ENCODE results near the gene TELO2. TPM values are rescaled to one million over a fixed set of nuclear protein-coding genes. Genes with fewer than 3 reads are reported as not detected.

The TELO2 gene
- polyA plus RNA-seq, 3 donors = 7.3 to 58.1 (median 11.4) TPM

- H3K27me3 Mint-ChIP-seq (ENCODE audit: low read depth in 3 of 3) = peaks cover 37 to 52% (median 41%) of the 10 kb centered on the region in 3 donors
- WGBS (ENCODE audit: insufficient coverage) = 2% methylated on average over 25 of the region's 27 CpGs
- H3K9me3 Mint-ChIP-seq = peaks cover 0 to 10% (median 0%) of the 10 kb centered on the region in 7 donors
- H3K4me3 ChIP-seq (replicated peaks in 1 of 3; ENCODE audit: low read depth in 2 of 3, low read length in 3 of 3) = peak within 1 kb of the TSS in 2 of 3 experiments; percentile 39 to 46
- H4K20me1 ChIP-seq (ENCODE audit: insufficient read depth, low read length) = no peaks in the 10 kb centered on the region
- DNase-seq = peak in 1 of 3 donors; percentile 7
- H3K9ac ChIP-seq (ENCODE audit: insufficient read depth, low read length, poor library complexity, severe bottlenecking) = peak within 1 kb of the TSS; percentile 27
- H3K4me1 Mint-ChIP-seq = peaks cover 15% of the 10 kb centered on the region
- H3K36me3 ChIP-seq (replicated peaks in 1 of 2; ENCODE audit: control insufficient read depth in 1 of 2, insufficient read depth in 2 of 2, low read length in 2 of 2) = no peaks in the 10 kb centered on the region
- no peak within 1 kb of the TSS for H3K27ac ChIP-seq (ENCODE audit: low read depth in 1 of 2, low read length in 2 of 2)
- H3K4me3 Mint-ChIP-seq = peak within 1 kb of the TSS; percentile 52 to 78
- peak within 1 kb of the TSS; percentile 56 for H2AFZ ChIP-seq (ENCODE audit: insufficient read depth, low read depth, low read length, poor library complexity, severe bottlenecking)
- peak within 1 kb of the TSS in 1 of 7 donors; percentile 30 for H3K27ac Mint-ChIP-seq
- no peaks in the 10 kb centered on the region for H3K79me2 ChIP-seq (ENCODE audit: insufficient read depth, low read length)
- H3K4me1 ChIP-seq (ENCODE audit: control insufficient read depth in 1 of 2, insufficient read depth in 2 of 2, low read length in 2 of 2) = peaks cover 15 to 16% of the 10 kb centered on the region in 2 donors
- intact Hi-C loops (cut with micrococcal nuclease) = no loop called here
- no peak for TF ChIP-seq CTCF (IDR thresholded peaks at IDR 0.05)
- H3K27me3 ChIP-seq (ENCODE audit: control insufficient read depth in 2 of 2, insufficient read depth in 2 of 2, low read length in 2 of 2) = peaks cover 0 to 43% of the 10 kb centered on the region in 2 donors
- peak within 1 kb of the TSS; percentile 43 for H3K4me2 ChIP-seq (replicated peaks; ENCODE audit: extremely low read depth, low read length, poor library complexity, severe bottlenecking)
- H3K9me3 ChIP-seq (replicated peaks in 1 of 2; ENCODE audit: control insufficient read depth in 1 of 2, insufficient read depth in 1 of 2, low read length in 2 of 2) = no peaks in the 10 kb centered on the region
- peaks cover 7 to 15% of the 10 kb centered on the region in 2 donors for H3K36me3 Mint-ChIP-seq
Measured at GRCh38 chr16:1533443-1533951, 40.3 kb downstream of the TELO2 start, which contains the start of gene TMEM204. Gene TMEM204 (plus strand): TSS chr16:1533666. CDS start chr16:1534276, 610 bp downstream.

- H3K4me2 ChIP-seq (replicated peaks; ENCODE audit: extremely low read depth, low read length, poor library complexity, severe bottlenecking) = peak overlapping the region; percentile 43
- Mint-ChIP-seq H3K9me3 (peaks cover 0 to 10% (median 0%) of the 10 kb centered on the region in 7 donors), H3K27me3 (ENCODE audit: low read depth in 3 of 3) (peaks cover 37 to 52% (median 41%) of the 10 kb centered on the region in 3 donors), H3K36me3 (peaks cover 7 to 18% of the 10 kb centered on the region in 2 donors), H3K27ac (peak overlapping the region in 2 of 7 donors; percentile 21 to 30), H3K4me3 (peak overlapping the region; percentile 52 to 78), H3K4me1 (peaks cover 15% of the 10 kb centered on the region)
- H4K20me1 ChIP-seq (ENCODE audit: insufficient read depth, low read length) = no peaks in the 10 kb centered on the region
- peak overlapping the region in 2 of 3 experiments; percentile 39 to 46 for H3K4me3 ChIP-seq (replicated peaks in 1 of 3; ENCODE audit: low read depth in 2 of 3, low read length in 3 of 3)
- H3K79me2 ChIP-seq (ENCODE audit: insufficient read depth, low read length) = no peaks in the 10 kb centered on the region
- H3K9me3 ChIP-seq (replicated peaks in 1 of 2; ENCODE audit: control insufficient read depth in 1 of 2, insufficient read depth in 1 of 2, low read length in 2 of 2) = no peaks in the 10 kb centered on the region
- peaks cover 0 to 43% of the 10 kb centered on the region in 2 donors for H3K27me3 ChIP-seq (ENCODE audit: control insufficient read depth in 2 of 2, insufficient read depth in 2 of 2, low read length in 2 of 2)
- peak overlapping the region; percentile 27 for H3K9ac ChIP-seq (ENCODE audit: insufficient read depth, low read length, poor library complexity, severe bottlenecking)
- no peak overlapping the region for H3K27ac ChIP-seq (ENCODE audit: low read depth in 1 of 2, low read length in 2 of 2)
- H3K36me3 ChIP-seq (replicated peaks in 1 of 2; ENCODE audit: control insufficient read depth in 1 of 2, insufficient read depth in 2 of 2, low read length in 2 of 2) = no peaks in the 10 kb centered on the region
- WGBS (ENCODE audit: insufficient coverage) = 7% methylated on average over 54 of the region's 57 CpGs
- intact Hi-C loops (cut with micrococcal nuclease) = no loop called here
- peaks cover 15 to 16% of the 10 kb centered on the region in 2 donors for H3K4me1 ChIP-seq (ENCODE audit: control insufficient read depth in 1 of 2, insufficient read depth in 2 of 2, low read length in 2 of 2)
- no peak for DNase-seq
- no peak for TF ChIP-seq CTCF (IDR thresholded peaks at IDR 0.05)
- peak overlapping the region; percentile 56 for H2AFZ ChIP-seq (ENCODE audit: insufficient read depth, low read depth, low read length, poor library complexity, severe bottlenecking)
Measured at GRCh38 chr16:1534021-1535020, 41.2 kb downstream of the TELO2 start.

Measured in CD14-positive monocyte (primary cell).